ENCODE data around the gene MFF.

GRCh38 chr2:227360351-227360750 lies 35.3 kb downstream of the MFF start:
- TF ChIP-seq, protein P1, sequence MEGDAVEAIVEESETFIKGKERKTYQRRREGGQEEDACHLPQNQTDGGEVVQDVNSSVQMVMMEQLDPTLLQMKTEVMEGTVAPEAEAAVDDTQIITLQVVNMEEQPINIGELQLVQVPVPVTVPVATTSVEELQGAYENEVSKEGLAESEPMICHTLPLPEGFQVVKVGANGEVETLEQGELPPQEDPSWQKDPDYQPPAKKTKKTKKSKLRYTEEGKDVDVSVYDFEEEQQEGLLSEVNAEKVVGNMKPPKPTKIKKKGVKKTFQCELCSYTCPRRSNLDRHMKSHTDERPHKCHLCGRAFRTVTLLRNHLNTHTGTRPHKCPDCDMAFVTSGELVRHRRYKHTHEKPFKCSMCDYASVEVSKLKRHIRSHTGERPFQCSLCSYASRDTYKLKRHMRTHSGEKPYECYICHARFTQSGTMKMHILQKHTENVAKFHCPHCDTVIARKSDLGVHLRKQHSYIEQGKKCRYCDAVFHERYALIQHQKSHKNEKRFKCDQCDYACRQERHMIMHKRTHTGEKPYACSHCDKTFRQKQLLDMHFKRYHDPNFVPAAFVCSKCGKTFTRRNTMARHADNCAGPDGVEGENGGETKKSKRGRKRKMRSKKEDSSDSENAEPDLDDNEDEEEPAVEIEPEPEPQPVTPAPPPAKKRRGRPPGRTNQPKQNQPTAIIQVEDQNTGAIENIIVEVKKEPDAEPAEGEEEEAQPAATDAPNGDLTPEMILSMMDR (IDR thresholded peaks at IDR 0.05) = no peak
- no peak for TF ChIP-seq POLR2A (IDR thresholded peaks at IDR 0.05)
